Measurements from ENCODE around the gene ASXL3.

ASXL3 gene

GRCh38 chr18:33577685-33578517 lies at the start of gene ASXL3:
Gene ASXL3, plus strand, starts transcription at chr18:33578219. Its CDS starts 413 bp downstream, at chr18:33578632.
- DNase-seq = no peak

GRCh38 chr18:33532978-33533377 lies 45.0 kb upstream of the ASXL3 start:
- DNase-seq = no peak

- DNase-seq = no peak
Observed at GRCh38 chr18:33536904-33537303, 41.1 kb upstream of the ASXL3 start.

- DNase-seq = no peak
Observed at GRCh38 chr18:33538418-33539042, 39.5 kb upstream of the ASXL3 start.

- no peak for DNase-seq
Observed at GRCh38 chr18:33540392-33540791, 37.6 kb upstream of the ASXL3 start.

- no peak for DNase-seq
Observed at GRCh38 chr18:33541316-33541715, 36.7 kb upstream of the ASXL3 start.

- no peak for DNase-seq
Observed at GRCh38 chr18:33556846-33557245, 21.2 kb upstream of the ASXL3 start.

- no peak for DNase-seq
Observed at GRCh38 chr18:33557706-33558105, 20.3 kb upstream of the ASXL3 start.

GRCh38 chr18:33558529-33558928 lies 19.5 kb upstream of the ASXL3 start:
- DNase-seq = no peak

- no peak for DNase-seq
Observed at GRCh38 chr18:33560686-33561370, 17.2 kb upstream of the ASXL3 start.

- DNase-seq = no peak
Observed at GRCh38 chr18:33562741-33563140, 15.3 kb upstream of the ASXL3 start.

GRCh38 chr18:33567705-33568104 lies 10.3 kb upstream of the ASXL3 start:
- DNase-seq = no peak

GRCh38 chr18:33571998-33572787 lies 5.8 kb upstream of the ASXL3 start:
- no peak for DNase-seq

GRCh38 chr18:33573193-33573592 lies 4.8 kb upstream of the ASXL3 start:
- DNase-seq = no peak

- DNase-seq = no peak
Observed at GRCh38 chr18:33575451-33575850, 2.6 kb upstream of the ASXL3 start.

GRCh38 chr18:33576999-33577646 lies 896 bp upstream of the ASXL3 start:
- DNase-seq = no peak

- no peak for DNase-seq
Observed at GRCh38 chr18:33578518-33579348, 714 bp downstream of the ASXL3 start.

GRCh38 chr18:33579349-33580215 lies 1.6 kb downstream of the ASXL3 start:
- DNase-seq = no peak

GRCh38 chr18:33580546-33580945 lies 2.5 kb downstream of the ASXL3 start:
- no peak for DNase-seq

GRCh38 chr18:33581856-33582255 lies 3.8 kb downstream of the ASXL3 start:
- no peak for DNase-seq

GRCh38 chr18:33583901-33584300 lies 5.9 kb downstream of the ASXL3 start:
- DNase-seq = no peak

Measured in activated CD4-positive, alpha-beta T cell treated with anti-CD3 and anti-CD28 coated beads, Interleukin-2, amount 50 U/mL, for 48 hours (primary cell).